Endometrial microvascular endothelial cells (primary cell): ENCODE data around the gene NOXRED1. TPM values are rescaled to one million over a fixed set of nuclear protein-coding genes. Genes with fewer than 3 reads are reported as not detected.

Source experiments
- in situ Hi-C: cut with HindIII; loops from 2 replicates; pipeline ENCODE4 v1.10.0; 2017; ENCODE audit warnings: low sequenced_read_pairs, low pct_unique_long_range_greater_than_20kb; ENCODE audit errors: inconsistent ontology term
- total RNA-seq: library from RNA; depleted of rRNA; stranded (reverse); fragments of >200 nt; gene quantifications from one replicate; pipeline ENCODE4 v1.2.3, GENCODE V29; 2015; ENCODE audit errors: inconsistent ontology term

NOXRED1 gene
- total RNA-seq, 1 donor from 2014 or later = not detected

GRCh38 chr14:77353469-77354141 lies 69.7 kb downstream of the NOXRED1 start:
- in situ Hi-C loops = no loop called here

- in situ Hi-C loops = no loop called here
Measured at GRCh38 chr14:77347751-77348150, 75.6 kb downstream of the NOXRED1 start.

DNA sequence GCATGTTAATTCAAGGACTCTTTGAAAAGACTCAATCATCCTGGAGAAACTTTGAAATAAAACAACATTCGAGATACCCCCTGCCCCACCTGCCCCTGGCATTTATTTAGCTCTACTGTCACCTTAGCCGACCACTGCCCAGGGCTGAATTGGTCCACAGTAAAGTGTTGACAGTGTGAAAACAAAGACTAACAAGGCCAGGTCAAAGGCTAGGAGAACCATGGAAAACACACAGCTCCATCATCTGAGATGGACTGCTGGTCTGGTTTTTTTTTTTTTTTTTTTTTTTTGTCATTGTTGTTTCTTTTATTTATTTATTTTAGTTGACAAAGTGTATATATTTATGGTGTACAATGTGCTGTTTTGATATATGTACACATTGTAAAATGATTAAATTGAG lies 76.8 kb downstream of the NOXRED1 start:
- in situ Hi-C loops = no loop called here

DNA sequence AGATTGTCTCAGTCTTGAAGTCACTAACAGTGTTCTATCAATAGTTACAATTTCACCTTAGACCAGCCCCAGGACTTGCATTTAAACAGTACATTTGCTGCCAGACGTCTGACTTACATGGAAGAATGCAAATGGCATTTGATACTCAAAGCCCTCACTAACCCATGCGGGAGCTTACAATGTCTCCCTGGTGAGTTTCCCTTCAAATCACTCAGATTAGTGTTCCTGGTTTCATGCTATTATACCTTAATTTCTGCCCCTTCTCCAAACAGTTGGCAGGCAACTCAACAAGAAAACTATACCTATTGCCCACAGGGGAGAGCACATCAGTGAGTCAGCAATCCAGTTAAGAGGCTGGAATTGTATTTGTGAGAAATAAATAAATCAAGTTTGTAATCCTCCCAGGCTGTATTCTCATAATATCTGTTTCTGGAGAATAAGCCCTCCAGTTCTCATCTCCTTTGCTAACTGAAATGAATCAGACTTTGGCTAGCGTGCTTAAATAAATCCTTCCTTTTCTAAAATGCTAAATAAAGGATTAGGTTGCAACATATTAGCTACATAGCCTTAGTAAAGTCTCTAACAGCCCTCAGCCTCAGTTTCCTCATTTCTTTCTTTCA lies 78.8 kb downstream of the NOXRED1 start:
- in situ Hi-C loops = no loop called here

Other genes with a start within 250 kb of the NOXRED1 start
- gene TMEM63C, start 241.7 kb downstream of the NOXRED1 start, total RNA-seq = not detected
- gene NGB, start 152.3 kb downstream of the NOXRED1 start, total RNA-seq = not detected
- 16.4 TPM for gene POMT2, start 102.6 kb downstream of the NOXRED1 start, total RNA-seq
- 20.1 TPM for gene GSTZ1, start 102.5 kb downstream of the NOXRED1 start, total RNA-seq
- 12.2 TPM for gene TMED8, start 46.4 kb downstream of the NOXRED1 start, total RNA-seq
- gene SAMD15, start 46.1 kb downstream of the NOXRED1 start, total RNA-seq = 0.65 TPM
- 24.0 TPM for gene VIPAS39, start 34.1 kb upstream of the NOXRED1 start, total RNA-seq
- 289 TPM for gene AHSA1, start 34.6 kb upstream of the NOXRED1 start, total RNA-seq
- gene ISM2, start 75.3 kb upstream of the NOXRED1 start, total RNA-seq = not detected
- 43.7 TPM for gene SPTLC2, start 193.1 kb upstream of the NOXRED1 start, total RNA-seq